Measurements from ENCODE around the gene CDC26. TPM values are rescaled to one million over a fixed set of nuclear protein-coding genes. Genes with fewer than 3 reads are reported as not detected.

Gene CDC26
- total and polyA plus RNA-seq, 12 donors: 25.7 to 63.7 (median 29.3) TPM

- H3K36me3 ChIP-seq (replicated peaks in 1 of 2): peaks cover 0 to 48% of the 10 kb centered on the region in 2 donors
- no peak for TF ChIP-seq POLR2A (IDR thresholded peaks at IDR 0.05)
- TF ChIP-seq CTCF (IDR thresholded peaks at IDR 0.05): no peak
Observed at GRCh38 chr9:113278840-113279239, 3.5 kb upstream of the CDC26 start.

GRCh38 chr9:113274474-113275156 is 757 bp downstream of the CDC26 start:
- peak overlapping the region; percentile 88 to 97 (median 92) for H3K27ac ChIP-seq

More at GRCh38 chr9:113278840-113279239, 3.5 kb upstream of the CDC26 start:
- Histone ChIP-seq H3K27ac (peak overlapping the region in 1 of 5 donors; percentile 4), H3K4me3 (no peak overlapping the region), H3K27me3 (no peaks in the 10 kb centered on the region), H3K9me3 (replicated peaks in 1 of 3) (no peaks in the 10 kb centered on the region), H3K4me1 (replicated peaks in 1 of 2) (peaks cover 7 to 34% of the 10 kb centered on the region in 2 donors)
- intact Hi-C loops (cut with DNase I): no loop called here
- WGBS, 4 donors: 49 to 62% (median 56%) methylated on average over 4 of the region's 4 CpGs
- no peak for DNase-seq

GRCh38 chr9:113269871-113270270 is 5.5 kb downstream of the CDC26 start:
- no peaks in the 10 kb centered on the region for H3K9me3 ChIP-seq (replicated peaks in 1 of 3)
- no peak overlapping the region for H3K27ac ChIP-seq
- no peak for DNase-seq
- 86 to 95% (median 93%) methylated on average over 2 of the region's 2 CpGs for WGBS, 4 donors
- intact Hi-C loops (cut with DNase I): no loop called here
- TF ChIP-seq POLR2A (IDR thresholded peaks at IDR 0.05): no peak
- no peak for TF ChIP-seq CTCF (IDR thresholded peaks at IDR 0.05)
- no peaks in the 10 kb centered on the region for H3K27me3 ChIP-seq
- peaks cover 0 to 16% of the 10 kb centered on the region in 2 donors for H3K4me1 ChIP-seq (replicated peaks in 1 of 2)
- peaks cover 0 to 50% of the 10 kb centered on the region in 2 donors for H3K36me3 ChIP-seq (replicated peaks in 1 of 2)
- H3K4me3 ChIP-seq: no peak overlapping the region

More at GRCh38 chr9:113274474-113275156, 757 bp downstream of the CDC26 start:
- peak in 3 of 7 donors; percentile 25 to 31 (median 28) for DNase-seq
- Histone ChIP-seq H3K27me3 (no peaks in the 10 kb centered on the region), H3K36me3 (replicated peaks in 1 of 2) (peaks cover 0 to 39% of the 10 kb centered on the region in 2 donors), H3K4me1 (replicated peaks in 1 of 2) (peaks cover 7 to 38% of the 10 kb centered on the region in 2 donors), H3K9me3 (replicated peaks in 1 of 3) (no peaks in the 10 kb centered on the region), H3K4me3 (peak overlapping the region; percentile 19 to 78 (median 57))
- TF ChIP-seq CTCF (IDR thresholded peaks at IDR 0.05): peak; percentile 54 to 78 (median 66)
- TF ChIP-seq POLR2A (IDR thresholded peaks at IDR 0.05): no peak
- intact Hi-C loops (cut with DNase I): no loop called here
- WGBS, 4 donors: 0 to 2% (median 0%) methylated on average over 10 to 15 of the region's 15 CpGs

- Histone ChIP-seq H3K27ac (no peak overlapping the region), H3K36me3 (replicated peaks in 1 of 2) (peaks cover 0 to 50% of the 10 kb centered on the region in 2 donors), H3K4me1 (replicated peaks in 1 of 2) (peaks cover 0 to 12% of the 10 kb centered on the region in 2 donors), H3K4me3 (no peak overlapping the region), H3K9me3 (replicated peaks in 1 of 3) (no peaks in the 10 kb centered on the region), H3K27me3 (no peaks in the 10 kb centered on the region)
- no peak for TF ChIP-seq POLR2A (IDR thresholded peaks at IDR 0.05)
- TF ChIP-seq CTCF (IDR thresholded peaks at IDR 0.05): no peak
- 83 to 95% (median 92%) methylated on average over 2 of the region's 2 CpGs for WGBS, 4 donors
- DNase-seq: no peak
- intact Hi-C loops (cut with DNase I): no loop called here
Observed at GRCh38 chr9:113269355-113269754, 6.0 kb downstream of the CDC26 start.

Data from adrenal gland (tissue), 12 donors.